Vagina (tissue), 2 donors: Measurements from ENCODE around the gene ACSS2.

Source experiments
- POLR2A ChIP-seq, 2 donors: fragments of 450-650 bp; IDR thresholded peaks; one replicate each; pipeline ENCODE4 v1.6.1; 2017; ENCODE audit warnings: antibody characterized with exemption in 2 of 2, mild to moderate bottlenecking in 2 of 2, moderate library complexity in 2 of 2
- TF ChIP-seq, protein P1 (sequence below), 3 experiments: fragments of 450-650 bp in 2 of 3; fragments of 200-600 bp in 1 of 3; sonication (generic) in 1 of 3; IDR thresholded peaks; one replicate each; pipeline ENCODE4 v1.5.1; 2017 to 2019; ENCODE audit warnings: antibody characterized with exemption in 3 of 3, mild to moderate bottlenecking in 2 of 3, moderate library complexity in 2 of 3

DNA sequence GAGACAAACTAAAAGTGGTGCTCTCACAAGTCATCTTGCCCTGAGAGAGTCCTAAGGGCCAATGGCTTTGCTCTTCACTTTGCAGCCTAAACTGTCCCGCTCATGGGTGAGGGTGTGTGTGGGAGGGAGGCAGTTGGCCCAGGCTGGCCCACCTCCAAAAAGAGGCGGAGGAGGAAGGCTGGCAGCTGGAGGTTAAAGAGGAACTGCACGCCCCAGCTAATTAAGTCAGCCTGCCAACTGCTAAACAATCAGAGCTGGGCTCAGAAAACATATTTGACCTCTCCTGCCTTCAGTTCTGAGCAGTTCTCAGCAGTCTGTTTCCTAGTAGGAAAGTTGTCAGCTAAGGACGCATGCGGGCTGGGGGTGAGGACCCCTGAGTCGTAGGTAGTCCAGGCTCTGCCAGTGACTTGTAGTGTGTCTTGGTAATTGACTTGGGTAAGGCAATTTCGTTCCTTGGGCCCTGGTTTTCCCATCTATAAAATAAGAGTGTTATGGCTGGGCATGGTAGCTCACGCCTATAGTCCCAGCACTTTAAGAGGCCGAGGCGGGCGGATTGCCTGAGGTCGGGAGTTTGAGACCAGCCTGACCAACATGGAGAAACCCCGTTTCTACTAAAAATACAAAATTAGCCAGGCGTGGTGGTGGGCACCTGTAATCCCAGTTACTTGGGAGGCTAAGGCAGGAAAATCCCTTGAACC lies 62.2 kb downstream of the ACSS2 start:
- TF ChIP-seq, protein P1, sequence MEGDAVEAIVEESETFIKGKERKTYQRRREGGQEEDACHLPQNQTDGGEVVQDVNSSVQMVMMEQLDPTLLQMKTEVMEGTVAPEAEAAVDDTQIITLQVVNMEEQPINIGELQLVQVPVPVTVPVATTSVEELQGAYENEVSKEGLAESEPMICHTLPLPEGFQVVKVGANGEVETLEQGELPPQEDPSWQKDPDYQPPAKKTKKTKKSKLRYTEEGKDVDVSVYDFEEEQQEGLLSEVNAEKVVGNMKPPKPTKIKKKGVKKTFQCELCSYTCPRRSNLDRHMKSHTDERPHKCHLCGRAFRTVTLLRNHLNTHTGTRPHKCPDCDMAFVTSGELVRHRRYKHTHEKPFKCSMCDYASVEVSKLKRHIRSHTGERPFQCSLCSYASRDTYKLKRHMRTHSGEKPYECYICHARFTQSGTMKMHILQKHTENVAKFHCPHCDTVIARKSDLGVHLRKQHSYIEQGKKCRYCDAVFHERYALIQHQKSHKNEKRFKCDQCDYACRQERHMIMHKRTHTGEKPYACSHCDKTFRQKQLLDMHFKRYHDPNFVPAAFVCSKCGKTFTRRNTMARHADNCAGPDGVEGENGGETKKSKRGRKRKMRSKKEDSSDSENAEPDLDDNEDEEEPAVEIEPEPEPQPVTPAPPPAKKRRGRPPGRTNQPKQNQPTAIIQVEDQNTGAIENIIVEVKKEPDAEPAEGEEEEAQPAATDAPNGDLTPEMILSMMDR (IDR thresholded peaks at IDR 0.05): no peak
- TF ChIP-seq POLR2A (IDR thresholded peaks at IDR 0.05): no peak
